Adipose tissue (tissue), 3 donors: ENCODE measurements around the gene SYNJ2. TPM values are rescaled to one million over a fixed set of nuclear protein-coding genes. Genes with fewer than 3 reads are reported as not detected.

Source experiments
- H3K27ac ChIP-seq: one replicate; pipeline ENCODE4 v1.5.1; 2013; ENCODE audit warnings: low read depth, low read length
- WGBS, 3 donors: extraction: QIAGEN DNeasy Blood & Tissue Kit; methylation state at CpG; one replicate each; pipeline ENCODE4 v1.1.7; 2013; 5-methylcytosine and 5-hydroxymethylcytosine counted together
- polyA plus RNA-seq, 3 donors: library from polyadenylated mRNA; stranded (reverse); fragments of 200-250 nt; gene quantifications; one replicate each; pipeline ENCODE4 v1.2.3, GENCODE V29; 2013
- donor health status: healthy with polysubstance abuse.
- donor health status: Bipolar disorder and iron deficiency.
- donor health status: healthy.

The SYNJ2 gene
- polyA plus RNA-seq, 3 donors = 2.6 to 6.0 (median 3.8) TPM

DNA sequence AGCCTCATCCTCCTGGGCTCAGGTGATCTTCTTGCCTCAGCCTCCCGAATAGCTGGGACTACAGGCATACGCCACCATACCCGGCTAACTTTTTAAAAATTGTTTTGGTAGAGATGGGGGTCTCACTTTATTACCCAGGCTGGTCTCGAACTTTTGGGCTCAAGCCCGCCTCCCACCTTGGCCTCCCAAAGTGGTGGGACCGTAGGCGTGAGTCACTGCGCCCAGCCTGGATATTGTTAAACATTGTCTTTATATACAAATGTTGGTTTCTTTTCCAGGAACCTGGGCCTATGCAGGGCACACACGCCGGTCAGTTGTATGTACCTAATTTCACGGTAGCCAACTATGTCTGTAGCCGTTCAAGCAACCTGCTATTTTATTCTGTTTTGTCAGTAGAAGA lies 60.1 kb downstream of the SYNJ2 start:
- WGBS, 3 donors = 96 to 97% (median 97%) methylated on average over 12 of the region's 12 CpGs
- no peak overlapping the region for H3K27ac ChIP-seq

DNA sequence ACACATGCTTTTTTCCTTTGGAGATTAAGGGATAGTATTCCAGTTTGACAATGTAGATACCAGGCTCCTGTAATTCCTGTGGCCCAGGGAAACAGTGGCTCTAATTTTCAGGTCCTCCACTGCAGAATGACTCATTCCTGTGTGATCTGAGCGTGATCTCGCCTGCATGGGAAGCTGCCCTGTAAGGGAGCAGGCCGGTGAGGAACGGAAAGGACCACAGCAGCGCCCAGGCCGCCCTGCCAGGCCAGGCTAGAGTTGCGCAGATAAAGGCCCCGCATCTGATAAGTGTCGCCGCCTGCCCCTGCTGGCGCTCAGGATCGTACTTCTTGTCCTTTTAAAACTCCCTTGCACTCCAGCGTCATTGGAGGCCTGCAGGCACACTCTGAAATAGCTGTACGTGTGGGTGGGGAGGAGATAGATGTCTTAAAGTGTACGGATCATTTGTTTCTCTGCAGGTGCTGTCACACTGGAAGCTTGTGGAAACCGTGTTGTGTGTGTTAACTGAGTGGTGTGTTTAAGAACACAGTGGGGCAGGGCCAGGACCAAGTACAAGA lies 60.7 kb downstream of the SYNJ2 start:
- WGBS, 3 donors = 81 to 88% (median 87%) methylated on average over 16 of the region's 16 CpGs
- no peak overlapping the region for H3K27ac ChIP-seq

- no peak overlapping the region for H3K27ac ChIP-seq
- WGBS, 3 donors = 89 to 97% (median 96%) methylated on average over 20 of the region's 20 CpGs
These were observed 61.3 kb downstream of the SYNJ2 start for GRCh38 chr6:158043008-158043407.

DNA sequence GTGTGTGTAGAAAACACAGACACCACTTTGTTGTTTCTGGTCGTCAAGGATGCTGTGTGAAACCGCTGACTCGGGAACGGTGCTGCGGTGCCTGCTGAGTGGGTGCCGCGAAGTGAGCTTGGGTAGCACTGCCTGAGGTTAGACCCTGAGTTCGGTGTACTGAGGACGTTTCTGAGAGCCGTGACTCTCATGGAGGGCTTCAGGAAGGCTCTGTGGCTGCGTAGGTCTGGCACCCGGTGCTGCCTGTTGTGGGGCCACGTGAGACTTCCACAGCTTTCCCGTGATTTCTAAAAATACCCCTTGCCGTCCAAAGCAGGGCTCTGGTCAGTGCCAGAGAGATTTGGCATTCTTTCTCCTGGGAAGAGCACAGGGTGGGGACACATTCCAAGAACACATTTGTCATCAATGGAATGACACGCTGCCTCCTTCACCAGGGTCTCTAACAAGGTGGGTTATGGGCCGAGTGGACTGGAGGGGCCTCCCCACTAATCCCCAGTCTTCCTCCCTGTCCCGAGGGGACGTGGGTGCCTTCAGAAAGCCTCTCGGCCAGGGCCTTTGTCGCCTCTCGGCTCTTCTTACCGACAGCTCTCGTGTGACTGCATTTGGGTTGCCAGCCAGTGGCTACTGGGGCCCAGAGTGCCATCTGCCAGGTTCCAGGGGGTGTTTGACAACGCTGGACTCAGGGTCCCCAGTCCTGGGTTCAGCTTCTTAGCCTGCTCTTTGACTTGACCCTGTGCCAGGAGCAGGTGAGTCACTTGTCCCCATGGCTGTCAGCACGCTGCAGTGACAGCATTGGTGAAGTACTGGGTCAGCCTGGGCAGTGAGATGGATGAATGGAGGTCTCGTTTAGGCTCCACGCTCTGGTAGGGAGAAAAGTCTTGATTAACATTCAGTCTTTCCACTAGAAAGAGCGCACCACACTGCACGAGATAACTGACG lies 62.2 kb downstream of the SYNJ2 start:
- 88 to 92% (median 90%) methylated on average over 31 of the region's 31 CpGs for WGBS, 3 donors
- H3K27ac ChIP-seq = no peak overlapping the region

DNA sequence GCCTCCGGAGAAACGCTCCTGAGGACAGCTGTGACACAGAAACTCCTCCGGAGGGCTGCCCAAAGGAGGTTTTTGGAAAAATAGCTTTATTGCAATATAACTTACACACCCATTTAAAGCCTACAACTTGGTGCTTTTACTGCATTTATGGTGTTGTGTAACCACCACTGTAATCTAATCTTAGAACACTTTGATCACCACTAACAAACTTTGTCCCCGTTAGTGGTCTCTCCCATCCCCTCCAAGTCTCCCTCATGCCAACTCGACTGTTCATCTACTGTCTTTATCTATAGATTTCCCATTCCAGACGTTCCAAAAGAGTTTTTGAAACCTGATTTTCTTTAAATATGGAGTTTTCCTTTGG lies 62.8 kb downstream of the SYNJ2 start:
- no peak overlapping the region for H3K27ac ChIP-seq
- WGBS, 3 donors = 80 to 94% (median 87%) methylated on average over 6 of the region's 6 CpGs

DNA sequence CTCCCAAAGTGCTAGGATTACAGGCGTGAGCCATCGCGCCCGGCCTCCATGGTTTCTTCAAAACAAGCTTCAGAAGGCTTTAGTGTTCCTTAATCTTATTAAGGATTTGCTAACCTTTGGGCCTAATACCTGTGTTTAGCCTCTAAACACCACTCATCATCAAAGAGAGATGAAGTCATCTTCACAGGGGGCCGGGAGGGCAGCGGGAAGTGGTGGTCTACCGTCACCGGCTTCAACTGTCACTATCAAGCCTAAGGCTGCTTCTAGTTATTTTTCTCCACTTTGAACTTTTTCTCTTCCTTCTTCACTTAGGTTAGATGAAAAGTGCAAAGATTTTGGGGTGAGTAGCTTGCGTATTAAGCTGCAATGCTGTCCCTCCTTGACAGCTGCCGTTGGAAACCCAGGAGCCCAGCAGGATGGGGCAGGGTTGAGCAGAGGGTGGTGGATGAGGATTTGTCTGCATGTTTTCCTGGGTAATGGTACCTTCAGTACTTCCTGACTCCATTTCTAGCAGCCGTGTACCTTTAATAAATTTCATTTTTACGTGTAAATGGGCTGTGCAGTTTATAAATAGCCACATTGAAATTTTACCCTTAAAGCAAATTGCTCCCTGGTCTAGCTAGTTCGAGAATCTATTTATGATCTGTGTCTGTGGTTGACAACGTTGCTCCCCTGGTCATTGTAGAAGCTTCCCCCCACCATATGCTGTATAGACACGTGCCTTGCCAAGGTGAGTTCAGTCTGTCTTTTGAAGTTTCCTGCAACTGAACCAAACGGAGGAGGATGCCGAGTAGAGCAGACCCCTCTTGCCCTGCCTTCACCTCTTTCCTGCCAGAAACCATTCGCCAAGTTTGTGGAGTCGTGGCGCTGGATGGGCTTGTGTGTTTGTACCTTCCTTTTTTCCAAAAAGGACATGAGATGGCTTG lies 64.8 kb downstream of the SYNJ2 start:
- 89 to 91% (median 90%) methylated on average over 20 of the region's 20 CpGs for WGBS, 3 donors
- H3K27ac ChIP-seq = no peak overlapping the region

DNA sequence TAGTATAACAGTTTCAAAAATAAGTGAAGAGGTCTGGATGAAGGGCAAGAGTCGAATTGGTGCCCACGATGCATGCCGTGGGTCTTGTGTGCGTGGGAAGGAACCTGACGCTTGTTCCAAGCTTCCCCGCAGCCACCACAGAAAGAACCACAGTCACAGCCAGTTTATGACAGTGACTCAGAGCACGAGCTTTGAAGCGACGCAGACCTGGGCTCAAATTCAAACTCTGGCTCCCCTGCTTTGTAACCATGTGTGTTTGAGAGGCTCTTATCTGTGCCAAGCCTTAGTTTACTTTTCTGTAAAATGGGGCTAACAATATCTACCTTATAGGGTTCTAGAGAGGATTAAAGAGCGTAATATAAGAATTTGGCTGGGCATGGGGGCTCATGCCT lies 65.5 kb downstream of the SYNJ2 start:
- WGBS, 3 donors = 68 to 89% (median 77%) methylated on average over 10 of the region's 10 CpGs
- no peak overlapping the region for H3K27ac ChIP-seq

- 79 to 83% (median 83%) methylated on average over 9 of the region's 9 CpGs for WGBS, 3 donors
- no peak overlapping the region for H3K27ac ChIP-seq
These were observed 66.1 kb downstream of the SYNJ2 start for GRCh38 chr6:158047563-158048323.

DNA sequence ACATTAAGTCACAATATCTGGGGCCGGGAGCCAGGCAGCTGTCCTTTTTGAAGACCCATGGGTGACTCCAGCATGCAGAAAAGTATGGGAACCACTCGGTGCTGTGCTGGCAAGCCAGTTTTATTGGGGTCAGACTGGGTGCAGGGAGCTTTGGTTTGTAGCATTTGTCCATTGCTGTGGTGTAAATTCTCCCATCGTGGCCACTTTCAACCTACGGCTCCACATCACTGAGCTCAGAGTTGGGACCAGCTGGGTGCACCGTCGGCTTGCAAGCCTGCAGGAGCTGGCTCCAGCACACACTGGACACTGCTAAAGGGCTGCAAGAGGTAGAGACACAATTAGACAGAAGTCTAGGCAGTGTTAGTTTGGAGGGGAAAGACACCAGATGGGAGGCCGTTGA lies 66.9 kb downstream of the SYNJ2 start:
- no peak overlapping the region for H3K27ac ChIP-seq
- 96 to 98% (median 96%) methylated on average over 7 of the region's 7 CpGs for WGBS, 3 donors

DNA sequence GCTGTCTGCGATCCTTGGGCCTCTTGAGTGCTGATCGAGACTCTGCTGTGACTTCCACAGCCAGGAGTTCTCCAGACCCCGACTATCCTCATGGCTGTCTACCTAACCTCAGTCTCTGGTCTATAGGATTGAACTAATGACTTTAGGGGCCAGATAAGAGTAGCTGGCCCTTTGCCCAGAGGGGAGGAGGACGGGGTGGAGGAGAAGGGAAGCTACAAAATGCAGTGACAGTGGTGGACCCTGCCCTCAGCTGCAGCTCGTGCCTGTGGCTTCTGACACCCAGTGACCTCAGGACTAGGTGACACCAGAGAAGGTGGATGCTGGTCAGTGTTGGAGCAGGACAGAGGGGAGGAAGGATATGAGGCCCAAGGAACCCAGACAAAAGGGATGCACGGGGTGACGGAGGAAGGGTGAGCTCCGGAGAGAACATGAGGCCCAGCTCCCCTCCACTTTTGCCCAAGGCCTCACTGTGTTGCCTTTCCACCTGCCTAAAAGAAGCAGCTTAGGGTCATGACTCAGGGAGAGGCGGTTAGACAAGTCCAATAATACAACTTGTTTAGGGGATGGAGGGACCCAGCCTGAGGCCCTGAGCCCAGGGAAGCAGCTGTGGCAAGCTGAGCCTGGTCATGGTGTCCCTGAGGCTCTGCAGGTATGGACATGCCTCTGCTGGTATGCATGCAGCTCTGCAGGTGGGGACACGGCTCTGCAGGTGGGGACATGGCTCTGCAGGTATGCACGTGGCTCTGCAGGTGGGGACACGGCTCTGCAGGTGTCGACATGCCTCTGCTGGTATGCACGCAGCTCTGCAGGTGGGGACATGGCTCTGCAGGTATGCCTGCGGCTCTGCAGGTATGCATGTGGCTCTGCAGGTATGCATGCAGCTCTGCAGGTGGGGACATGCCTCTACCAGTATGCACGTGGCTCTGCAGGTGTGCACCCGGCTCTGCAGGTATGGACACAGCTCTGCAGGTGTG lies 67.7 kb downstream of the SYNJ2 start:
- WGBS, 3 donors = 89 to 92% (median 91%) methylated on average over 17 of the region's 17 CpGs
- no peak overlapping the region for H3K27ac ChIP-seq

- no peak overlapping the region for H3K27ac ChIP-seq
- 85 to 94% (median 93%) methylated on average over 8 of the region's 8 CpGs for WGBS, 3 donors
These were observed 68.6 kb downstream of the SYNJ2 start for GRCh38 chr6:158050107-158050735.

DNA sequence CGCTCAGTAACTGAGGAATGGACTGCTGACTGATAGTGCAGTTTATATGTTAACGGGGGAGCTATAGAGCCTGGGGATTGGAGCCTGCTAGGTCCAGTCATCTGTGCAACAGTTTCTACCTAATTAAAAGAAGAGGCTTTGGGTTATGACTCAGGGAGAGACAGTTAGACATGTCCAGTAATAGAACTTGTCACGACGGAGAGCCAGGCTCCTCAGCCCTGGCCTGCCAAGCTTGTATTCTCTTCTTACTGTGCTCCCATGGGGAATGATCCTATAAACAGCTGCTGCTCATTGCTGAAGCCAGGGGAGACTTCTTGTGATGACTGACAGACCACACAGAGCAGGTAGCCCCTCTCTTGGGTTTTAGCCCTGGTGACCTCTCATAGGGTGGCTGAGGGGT lies 69.3 kb downstream of the SYNJ2 start:
- no peak overlapping the region for H3K27ac ChIP-seq
- WGBS, 3 donors = 67 to 92% (median 79%) methylated on average over 4 of the region's 4 CpGs

GRCh38 chr6:158051968-158052367 lies 70.3 kb downstream of the SYNJ2 start:
- no peak overlapping the region for H3K27ac ChIP-seq
- 83 to 89% (median 89%) methylated on average over 2 of the region's 2 CpGs for WGBS, 3 donors

DNA sequence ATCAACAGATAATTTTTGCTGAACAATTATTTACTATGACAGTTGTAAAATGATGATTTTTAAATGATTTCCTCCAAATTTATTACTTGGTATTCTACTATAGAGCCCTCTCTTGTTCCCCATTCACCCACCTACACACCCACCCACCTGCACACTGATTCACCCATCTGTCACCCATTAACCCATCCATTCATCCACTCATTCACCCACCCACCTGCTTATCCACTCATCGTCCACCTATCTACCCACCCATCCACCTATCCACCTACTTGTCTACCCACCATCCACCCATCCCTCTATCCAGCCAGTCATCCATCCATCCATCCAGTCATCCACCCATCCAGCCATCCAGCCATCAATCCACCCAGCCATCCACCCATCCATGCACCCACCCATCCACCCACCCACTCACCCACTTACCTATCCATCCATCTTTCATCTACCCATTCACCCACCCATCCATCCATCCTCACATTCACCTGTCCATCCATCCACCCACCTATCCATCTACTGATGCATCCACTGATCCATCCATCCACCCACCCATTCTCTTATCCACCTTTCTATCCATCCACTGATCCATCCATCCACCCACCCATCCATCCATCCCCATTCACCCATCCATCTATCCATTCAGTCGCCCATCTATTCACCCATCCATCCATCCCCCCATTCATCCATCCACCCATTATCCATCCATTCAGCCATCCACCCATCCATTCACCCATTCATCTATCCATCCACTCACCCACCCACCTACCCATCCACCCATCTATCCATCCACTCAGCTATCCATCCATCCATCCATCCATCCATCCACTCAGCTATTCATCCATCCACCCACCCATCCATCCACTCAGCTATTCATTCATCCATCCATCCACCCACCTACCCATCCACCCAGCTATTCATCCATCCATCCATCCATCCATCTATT lies 72.0 kb downstream of the SYNJ2 start:
- WGBS, 3 donors = 41 to 85% (median 70%) methylated on average over 2 of the region's 2 CpGs
- H3K27ac ChIP-seq = no peak overlapping the region

GRCh38 chr6:158056355-158056754 lies 74.7 kb downstream of the SYNJ2 start:
- 87 to 98% (median 92%) methylated on average over 9 of the region's 9 CpGs for WGBS, 3 donors
- H3K27ac ChIP-seq = no peak overlapping the region

DNA sequence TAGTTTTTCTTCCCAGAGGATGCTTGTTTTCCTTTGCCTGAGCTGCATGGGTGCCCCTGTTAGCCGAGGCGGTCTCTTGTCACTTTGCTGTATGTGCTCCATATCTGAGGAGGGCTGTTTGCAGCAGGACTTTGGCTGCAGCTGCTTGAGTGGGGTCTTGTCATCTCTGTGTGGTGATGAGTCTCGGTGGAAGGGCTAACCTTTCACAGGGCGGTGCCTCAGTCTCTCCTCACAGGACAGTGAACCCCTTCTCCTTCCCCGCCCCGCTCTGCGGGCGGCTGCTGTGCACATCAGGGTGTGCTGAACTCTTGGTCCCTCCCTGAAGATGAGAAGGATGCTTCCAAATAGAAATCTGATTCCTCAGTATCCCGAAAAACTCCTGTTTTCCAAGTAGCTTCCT lies 75.1 kb downstream of the SYNJ2 start:
- H3K27ac ChIP-seq = no peak overlapping the region
- WGBS, 3 donors = 95 to 97% (median 95%) methylated on average over 9 of the region's 9 CpGs
